HL-60 (cell line): ENCODE data around the gene FHL2.
"Not testable (repeated sequence)": the region's sequence is repeated elsewhere in the genome, so short reads cannot be mapped to it uniquely, and the experiment has no call there.

Experiments
- POLR2AphosphoS5 ChIP-seq: IDR thresholded peaks from 2 replicates; pipeline ENCODE4 v1.6.1; 2012; ENCODE audit warnings: low read depth
- TF ChIP-seq, protein P1 (sequence below): IDR thresholded peaks from one replicate; pipeline ENCODE4 v1.5.1; 2011; ENCODE audit warnings: low read length, control low read depth, inconsistent platforms; ENCODE audit not compliant: insufficient read depth

DNA sequence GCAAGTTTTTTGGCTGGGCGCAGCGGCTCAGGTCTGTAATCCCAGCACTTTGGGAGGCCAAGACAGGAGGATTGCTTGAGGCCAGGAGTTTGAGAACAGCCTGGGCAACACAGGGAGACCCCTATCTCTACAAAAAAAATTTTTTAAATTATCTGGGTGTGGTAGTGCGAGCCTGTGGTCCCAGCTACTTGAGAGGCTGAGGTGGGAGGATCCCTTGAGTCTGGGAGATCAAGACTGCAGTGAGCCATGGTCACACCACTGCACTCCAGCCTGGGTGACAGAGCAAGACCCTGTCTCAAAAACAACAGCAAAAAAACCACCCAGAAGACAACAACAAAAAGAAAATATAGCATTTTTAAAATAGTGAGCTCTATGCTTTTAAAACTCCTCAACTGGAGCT is 71.6 kb downstream of the FHL2 start:
- TF ChIP-seq, protein P1, sequence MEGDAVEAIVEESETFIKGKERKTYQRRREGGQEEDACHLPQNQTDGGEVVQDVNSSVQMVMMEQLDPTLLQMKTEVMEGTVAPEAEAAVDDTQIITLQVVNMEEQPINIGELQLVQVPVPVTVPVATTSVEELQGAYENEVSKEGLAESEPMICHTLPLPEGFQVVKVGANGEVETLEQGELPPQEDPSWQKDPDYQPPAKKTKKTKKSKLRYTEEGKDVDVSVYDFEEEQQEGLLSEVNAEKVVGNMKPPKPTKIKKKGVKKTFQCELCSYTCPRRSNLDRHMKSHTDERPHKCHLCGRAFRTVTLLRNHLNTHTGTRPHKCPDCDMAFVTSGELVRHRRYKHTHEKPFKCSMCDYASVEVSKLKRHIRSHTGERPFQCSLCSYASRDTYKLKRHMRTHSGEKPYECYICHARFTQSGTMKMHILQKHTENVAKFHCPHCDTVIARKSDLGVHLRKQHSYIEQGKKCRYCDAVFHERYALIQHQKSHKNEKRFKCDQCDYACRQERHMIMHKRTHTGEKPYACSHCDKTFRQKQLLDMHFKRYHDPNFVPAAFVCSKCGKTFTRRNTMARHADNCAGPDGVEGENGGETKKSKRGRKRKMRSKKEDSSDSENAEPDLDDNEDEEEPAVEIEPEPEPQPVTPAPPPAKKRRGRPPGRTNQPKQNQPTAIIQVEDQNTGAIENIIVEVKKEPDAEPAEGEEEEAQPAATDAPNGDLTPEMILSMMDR = not testable (repeated sequence)
- not testable (repeated sequence) for TF ChIP-seq POLR2AphosphoS5
